HL-60/S4 (cell line): ENCODE measurements around the gene ARL3.

ENCODE experiments used
- in situ Hi-C: fragments of 300-500 bp; cut with MboI; formaldehyde crosslinking; loops from 2 replicates; pipeline ENCODE4 v1.14.3; 2022; ENCODE audit warnings: low sequenced_read_pairs

ARL3 gene

DNA sequence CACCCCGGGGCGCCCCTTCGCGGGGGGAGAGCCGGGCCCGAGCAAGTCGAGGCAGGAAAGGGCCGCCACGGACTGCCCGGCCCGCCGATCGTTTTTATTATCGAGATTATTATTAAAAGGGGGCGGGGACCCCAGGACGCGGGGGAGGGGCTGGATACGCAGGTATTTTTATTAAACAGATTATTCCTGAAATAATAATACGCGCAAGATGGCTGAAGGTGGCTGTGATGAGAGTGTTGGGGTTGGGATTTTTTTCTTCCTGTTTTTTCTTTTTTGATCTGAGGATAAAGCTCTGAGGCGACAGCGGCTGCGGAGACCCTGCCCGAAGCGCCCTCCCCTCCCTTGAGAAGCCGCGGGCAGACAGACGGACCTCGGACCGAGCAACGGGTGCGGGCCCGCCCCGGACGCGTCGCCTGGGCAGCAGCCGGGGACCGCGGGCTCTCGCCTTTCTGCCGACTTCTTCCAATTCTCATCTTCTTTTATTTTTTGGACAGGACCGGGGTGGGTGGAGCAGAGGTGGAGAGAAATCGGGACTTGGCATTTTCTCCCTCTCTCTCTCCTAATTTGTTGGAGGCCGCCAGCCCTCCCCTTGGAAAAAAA, 71.4 kb downstream of the ARL3 start:
- in situ Hi-C loops, result no loop called here

DNA sequence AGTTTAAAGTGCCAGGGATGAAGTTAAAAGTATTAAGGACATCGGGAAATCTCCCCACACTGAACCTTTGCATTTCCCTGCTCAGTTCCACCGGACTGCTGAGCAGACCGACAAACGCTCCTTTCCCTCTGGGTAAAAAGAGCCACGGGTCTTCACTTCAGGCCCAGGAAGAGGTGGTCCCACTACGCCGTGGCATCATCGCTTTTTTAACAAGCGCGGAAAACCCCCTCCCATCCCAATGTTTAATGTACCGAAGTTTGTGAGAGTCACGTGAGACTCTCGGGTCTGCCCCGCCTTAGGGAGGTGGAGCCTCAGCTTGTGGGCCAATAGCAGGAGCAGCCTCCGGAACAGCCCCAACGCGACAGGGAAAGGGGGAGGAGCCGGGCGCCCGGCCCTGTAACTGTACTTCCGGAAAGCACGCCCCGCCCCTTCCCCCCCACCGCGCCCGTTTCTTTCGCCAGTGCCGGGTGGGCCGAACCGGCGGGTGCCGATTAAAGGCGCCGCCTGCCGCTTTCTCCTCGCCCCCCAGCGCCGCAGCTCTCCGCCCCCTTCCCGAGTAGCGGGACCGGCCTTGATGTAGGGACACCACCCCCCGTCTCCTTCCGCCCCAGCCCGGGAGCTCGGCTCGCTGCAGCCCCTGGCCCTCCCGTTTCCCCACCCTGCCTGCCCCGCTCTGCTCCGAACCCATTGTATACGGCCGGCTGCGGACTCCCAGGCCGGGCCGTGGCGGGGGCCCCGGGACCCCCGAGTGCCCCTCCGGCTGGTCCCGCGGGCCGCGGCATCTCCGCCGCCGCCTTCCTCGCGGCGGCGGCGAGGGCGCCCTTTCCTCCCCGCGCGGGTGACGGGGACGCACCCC, 72.1 kb downstream of the ARL3 start:
- in situ Hi-C loops, result no loop called here

DNA sequence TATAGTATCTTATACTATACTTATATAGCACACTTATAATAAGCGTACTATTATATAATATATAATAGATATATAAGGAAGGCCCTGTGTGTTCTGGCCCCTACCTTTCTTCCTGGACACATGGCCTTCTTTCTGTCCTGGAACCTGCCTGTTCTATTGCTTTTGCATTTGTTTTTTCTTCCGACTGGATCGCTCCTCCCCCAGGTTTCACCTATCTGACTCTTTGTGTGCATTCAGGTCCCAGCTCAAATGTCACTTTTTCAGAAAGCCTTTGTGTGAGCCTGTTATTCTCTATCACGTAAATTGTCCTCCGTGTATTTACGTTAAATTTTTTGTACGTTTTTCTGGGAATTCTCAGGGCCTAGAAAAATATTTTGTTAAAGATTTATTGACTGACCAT, 72.8 kb downstream of the ARL3 start:
- in situ Hi-C loops, result no loop called here

DNA sequence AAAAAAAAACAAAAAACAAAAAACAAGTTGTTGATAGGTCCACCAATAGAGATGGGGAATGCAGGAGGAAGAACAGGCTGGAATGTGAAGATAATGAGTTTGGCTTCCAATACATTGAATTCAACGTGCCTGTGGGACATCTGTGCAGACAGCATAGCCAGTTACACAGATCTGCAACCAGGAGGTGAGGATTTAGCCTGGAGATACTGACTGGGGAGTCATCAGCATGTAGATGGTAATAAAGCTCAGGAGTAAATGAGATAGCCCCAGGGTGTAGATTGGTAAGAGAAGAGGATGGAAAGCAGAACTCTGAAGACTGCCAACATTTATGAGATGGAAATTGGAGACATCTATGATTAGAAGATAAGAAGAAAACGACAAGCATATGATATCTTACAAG, 74.7 kb downstream of the ARL3 start:
- in situ Hi-C loops, result no loop called here

DNA sequence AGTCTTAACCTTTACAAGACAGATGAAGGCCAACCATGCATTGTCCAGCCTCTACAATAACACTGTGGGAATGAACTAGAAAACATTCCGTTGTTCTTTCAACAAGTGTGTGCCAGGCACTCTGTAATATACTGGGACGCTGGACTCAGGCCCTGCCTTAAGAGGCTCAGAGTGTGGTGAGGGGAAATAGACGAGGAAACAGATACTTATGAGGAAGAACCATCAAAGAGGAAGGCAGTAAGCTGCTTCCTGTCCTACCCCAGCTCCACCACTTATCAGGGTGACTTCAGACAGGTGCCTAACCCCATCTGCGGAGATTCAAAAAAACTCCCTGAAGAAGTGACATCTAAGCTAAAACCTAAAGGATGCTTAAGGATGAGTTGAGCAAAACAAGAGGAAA, 78.8 kb downstream of the ARL3 start:
- in situ Hi-C loops, result no loop called here

DNA sequence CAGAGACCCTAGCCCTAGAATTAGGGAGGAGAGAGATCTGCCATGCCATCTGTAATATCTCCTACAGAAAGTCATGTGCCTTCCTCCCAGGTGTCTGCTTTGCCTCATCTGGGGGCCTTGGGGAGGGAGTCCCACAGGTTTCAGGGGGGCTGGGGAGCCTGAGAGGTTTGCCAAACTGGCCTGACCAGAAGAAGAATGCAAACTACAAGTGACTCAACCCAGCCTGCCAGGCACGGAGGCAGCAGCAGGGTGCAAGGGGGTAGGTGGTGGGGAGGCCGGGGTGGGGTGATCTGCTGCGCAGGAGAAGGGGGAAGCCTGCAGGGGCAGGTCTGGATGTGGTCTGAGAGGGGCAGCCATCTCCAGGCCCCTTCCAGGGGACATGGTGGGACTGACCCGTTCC, 79.5 kb downstream of the ARL3 start:
- in situ Hi-C loops, result no loop called here

DNA sequence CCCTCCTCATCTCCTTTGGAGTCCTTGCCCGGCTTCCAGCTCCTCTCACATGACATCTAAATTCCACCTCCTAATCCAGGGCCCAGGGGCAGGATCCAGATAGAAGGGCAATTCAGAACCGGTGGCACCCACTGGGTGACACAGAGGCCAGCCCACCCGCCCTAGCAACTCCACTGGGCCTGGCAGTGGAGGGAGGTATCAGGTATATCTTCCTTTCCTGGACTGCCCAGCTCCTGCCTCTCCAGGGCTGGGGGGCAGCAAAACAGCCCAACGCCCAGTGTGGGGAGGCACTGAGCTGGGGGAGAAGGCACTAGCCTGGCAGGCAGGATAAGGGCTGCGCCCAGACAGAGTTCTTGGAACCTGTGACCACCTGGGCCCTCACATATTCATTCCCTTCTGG, 80.3 kb downstream of the ARL3 start:
- in situ Hi-C loops, result no loop called here

GRCh38 chr10:102633287-102633686, 80.9 kb downstream of the ARL3 start:
- in situ Hi-C loops, result no loop called here

GRCh38 chr10:102632394-102633111, 81.6 kb downstream of the ARL3 start:
- in situ Hi-C loops, result no loop called here

DNA sequence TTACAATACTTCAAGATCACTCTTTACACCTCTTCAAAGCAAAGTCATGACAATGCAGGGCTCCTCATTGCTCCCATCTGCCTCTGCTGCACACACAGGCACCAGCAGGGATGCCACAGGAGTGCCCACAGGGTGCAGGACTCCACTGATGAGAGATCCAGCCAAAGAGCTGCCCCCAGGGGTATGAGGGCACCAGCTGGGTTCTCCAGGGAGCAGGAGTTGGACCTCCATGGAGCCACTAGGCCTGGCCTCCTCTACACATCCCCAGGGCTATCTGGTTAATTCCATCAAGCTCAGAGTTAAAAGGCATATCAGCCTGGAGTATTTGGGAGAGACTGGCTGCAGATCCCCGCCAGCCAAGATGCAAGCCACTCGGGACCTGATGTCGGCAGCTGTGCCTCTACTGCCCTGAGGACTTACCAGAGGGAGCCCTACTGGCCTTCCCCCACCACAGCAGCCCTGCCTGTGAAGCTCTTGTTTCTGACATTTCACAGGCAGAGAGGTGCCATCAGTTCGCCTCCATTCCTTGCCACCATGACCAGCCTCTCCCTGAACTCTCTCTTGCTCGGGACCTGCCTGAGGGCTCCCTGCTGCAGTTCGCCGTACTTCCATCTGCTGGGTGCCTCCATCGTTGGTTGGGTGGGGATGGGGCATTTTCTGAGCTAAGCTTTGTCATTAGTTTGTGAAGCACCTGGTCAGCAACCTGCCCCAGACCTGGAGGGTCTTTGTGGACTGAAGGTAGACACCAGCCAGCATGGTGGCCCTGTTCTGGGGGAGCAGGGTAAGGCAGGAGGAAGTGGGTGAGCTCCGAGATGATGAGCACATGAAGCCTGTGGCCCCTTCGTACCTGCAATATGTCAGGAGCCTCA, 82.4 kb downstream of the ARL3 start:
- in situ Hi-C loops, result no loop called here

DNA sequence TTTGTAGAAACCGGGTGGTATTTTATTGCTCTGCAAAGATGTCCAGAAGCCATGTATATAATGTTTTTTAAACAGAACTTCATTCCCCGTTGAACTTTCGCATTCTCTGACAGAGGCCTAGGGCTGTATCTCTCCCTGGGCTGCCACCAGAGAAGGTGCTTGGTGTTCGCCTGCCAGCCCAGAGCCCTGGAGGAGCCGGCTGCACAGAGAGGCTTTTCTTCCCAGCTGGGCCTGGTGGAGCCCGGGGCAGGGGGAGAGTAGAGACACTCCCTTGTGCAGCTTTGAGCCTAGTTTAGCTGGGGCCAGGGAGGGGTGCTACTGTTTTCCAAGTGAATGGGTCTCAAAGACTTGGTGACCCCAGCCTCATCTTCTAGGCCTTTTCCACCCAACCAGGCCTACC, 83.5 kb downstream of the ARL3 start:
- in situ Hi-C loops, result no loop called here

DNA sequence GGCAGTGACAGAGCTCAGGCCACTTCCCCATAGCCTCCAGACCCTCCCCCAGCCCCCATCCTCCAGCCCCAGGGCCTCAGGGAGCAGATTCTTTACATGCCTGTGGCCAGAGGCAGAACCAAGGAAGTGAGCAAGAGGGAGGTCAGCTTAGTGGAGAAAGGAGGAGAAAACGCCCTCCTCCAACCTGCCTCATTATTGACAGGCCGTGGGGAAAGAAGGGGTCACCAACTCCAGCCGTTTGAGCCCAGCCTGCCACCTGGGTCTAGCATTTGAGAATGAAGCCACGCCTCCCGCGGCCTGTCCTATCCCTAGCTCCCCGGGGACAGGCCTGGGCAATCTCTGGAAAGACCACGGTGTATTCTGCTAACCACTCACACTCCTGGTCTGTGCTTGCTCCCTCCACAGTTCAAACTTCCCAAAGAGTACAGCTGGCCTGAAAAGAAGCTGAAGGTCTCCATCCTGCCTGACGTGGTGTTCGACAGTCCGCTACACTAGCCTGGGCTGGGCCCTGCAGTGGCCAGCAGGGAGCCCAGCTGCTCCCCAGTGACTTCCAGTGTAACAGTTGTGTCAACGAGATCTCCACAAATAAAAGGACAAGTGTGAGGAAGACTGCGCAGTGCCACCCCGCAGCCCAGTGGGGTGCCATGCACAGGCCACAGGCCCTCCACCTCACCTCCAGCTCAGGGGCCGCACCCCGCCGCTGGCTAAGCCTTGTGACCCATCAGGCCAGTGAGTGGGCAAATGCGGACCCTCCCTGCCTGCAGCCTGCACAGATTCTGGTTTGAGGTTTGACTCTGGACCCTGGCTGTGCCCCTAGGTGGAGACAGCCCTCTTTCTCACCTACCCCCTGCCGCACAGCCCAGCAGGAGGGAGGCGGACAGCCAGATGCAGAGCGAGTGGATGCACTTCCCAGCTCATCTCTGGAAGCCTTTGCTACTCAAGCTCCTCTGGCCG, 84.3 kb downstream of the ARL3 start:
- in situ Hi-C loops, result no loop called here

- in situ Hi-C loops, result no loop called here
Measured at GRCh38 chr10:102628451-102628911, 85.7 kb downstream of the ARL3 start.

GRCh38 chr10:102627736-102628293, 86.4 kb downstream of the ARL3 start:
- in situ Hi-C loops, result no loop called here

DNA sequence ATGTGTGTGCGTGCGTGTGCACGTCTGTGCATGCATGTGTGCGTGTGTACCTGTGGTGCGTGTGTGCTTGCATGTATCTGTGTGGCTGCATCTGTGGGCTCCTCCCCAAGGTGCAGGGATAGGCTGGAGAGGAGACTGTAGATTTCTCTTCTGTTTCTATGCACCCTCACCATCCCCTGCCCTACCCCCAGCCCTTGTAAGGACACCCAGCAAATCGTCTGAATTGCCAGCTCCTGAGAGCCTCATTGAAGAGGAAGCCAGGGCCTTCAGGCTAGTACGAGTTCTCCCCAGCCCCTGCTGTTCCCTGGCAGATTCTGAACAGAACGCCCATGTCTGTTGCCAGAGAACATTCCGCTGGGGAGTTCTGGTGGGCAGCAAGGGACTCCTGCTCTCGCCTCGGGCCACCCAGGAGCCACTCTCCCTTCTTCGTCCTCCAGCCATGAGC, 86.9 kb downstream of the ARL3 start:
- in situ Hi-C loops, result no loop called here

- in situ Hi-C loops, result no loop called here
Measured at GRCh38 chr10:102626026-102626685, 88.0 kb downstream of the ARL3 start.

DNA sequence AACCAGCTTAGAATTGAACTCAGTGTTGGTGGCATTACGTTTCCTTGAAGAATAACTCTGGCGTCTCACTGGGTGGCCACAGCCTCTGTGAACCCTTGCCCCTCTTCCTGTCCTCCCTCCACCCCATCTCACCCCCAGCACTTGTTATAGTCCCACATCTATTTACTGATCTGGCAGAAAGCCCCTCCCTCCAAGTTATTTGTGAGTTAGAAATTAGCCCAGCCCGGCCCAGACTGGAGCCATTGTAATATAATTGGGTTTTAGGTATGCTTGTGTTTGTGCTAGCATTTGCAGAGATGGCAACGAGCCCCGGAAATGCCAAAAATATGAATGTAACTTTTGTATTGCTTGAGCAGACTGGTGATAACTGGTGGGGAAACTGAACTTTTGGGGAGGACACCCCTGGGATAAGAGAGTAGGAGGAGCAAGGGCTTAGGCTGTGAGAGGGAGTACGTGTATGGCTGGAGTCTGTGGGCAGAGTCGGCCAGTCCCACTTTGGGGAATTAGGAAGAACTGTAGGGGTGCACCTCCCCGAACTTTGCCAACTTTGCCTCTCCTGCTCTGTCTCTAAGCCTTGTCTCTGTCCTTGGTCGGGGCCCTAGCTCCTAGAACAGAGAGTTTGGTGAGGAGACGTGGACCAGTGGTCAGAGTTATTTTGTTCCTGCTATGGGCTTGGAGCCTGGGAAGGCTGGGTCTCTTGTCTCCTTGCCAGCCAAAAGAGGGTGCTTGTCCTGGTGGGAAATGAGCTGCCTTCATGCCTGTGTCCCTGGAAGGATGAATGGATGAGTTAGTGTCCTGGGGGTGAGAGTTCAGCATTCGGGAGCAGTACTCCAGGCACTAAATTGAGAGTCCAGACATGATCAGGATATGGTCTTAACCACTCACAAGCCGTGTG, 89.2 kb downstream of the ARL3 start:
- in situ Hi-C loops, result no loop called here

- in situ Hi-C loops, result no loop called here
Measured at GRCh38 chr10:102624094-102624493, 90.1 kb downstream of the ARL3 start.
